Panc1 (cell line): ENCODE measurements around the gene ALOX12B. TPM values are rescaled to one million over a fixed set of nuclear protein-coding genes. Genes with fewer than 3 reads are reported as not detected.

Source experiments
- ATAC-seq: fragments of 200-7000 bp; cut with Tn5 transposase; 2 replicates; pipeline ENCODE4 v1.9.1; 2020; ENCODE audit warnings: mild to moderate bottlenecking, moderate library complexity
- BruUV-seq: library from RNA; stranded (reverse); fragments of 400-500 nt; replicated peaks from 2 replicates; lab custom pipeline; 2021; lab: Mats Ljungman, UMichigan
- CTCF ChIA-PET: fragments of 300-600 bp; sonication (Branson Sonifier 250); formaldehyde crosslinking; loops from one replicate; lab custom pipeline; 2022; ENCODE audit warnings: antibody characterized with exemption; lab: Charles Lee
- POLR2A ChIA-PET: fragments of 300-600 bp; sonication (Branson Sonifier 250); formaldehyde crosslinking; loops from one replicate; lab custom pipeline; 2022; ENCODE audit warnings: antibody characterized with exemption; lab: Charles Lee
- DNase-seq: peaks from one replicate; pipeline ENCODE4 v3.0.0-alpha.2; 2010; ENCODE audit warnings: low read depth, low spot score
- H3K27ac ChIP-seq: 2 replicates; pipeline ENCODE4 v1.5.1; 2011; ENCODE audit warnings: mild to moderate bottlenecking, low read length, inconsistent platforms
- H3K27me3 ChIP-seq: fragments of 200-500 bp; sonication (Bioruptor generic); 2 replicates; pipeline ENCODE4 v1.6.0; 2014; ENCODE audit warnings: low read length, inconsistent platforms; ENCODE audit not compliant: control insufficient read depth, insufficient read depth
- H3K36me3 ChIP-seq: fragments of 200-500 bp; sonication (Bioruptor generic); 2 replicates; pipeline ENCODE4 v1.5.1; 2014; ENCODE audit warnings: inconsistent platforms, mild to moderate bottlenecking, low read length, moderate library complexity; ENCODE audit not compliant: control insufficient read depth, insufficient read depth
- H3K4me1 ChIP-seq: 2 replicates; pipeline ENCODE4 v1.5.1; 2011; ENCODE audit warnings: inconsistent platforms, mild to moderate bottlenecking, low read length, moderate library complexity; ENCODE audit not compliant: control insufficient read depth, insufficient read depth
- H3K4me3 ChIP-seq, 2 experiments: 2 replicates each; pipeline ENCODE4 v1.5.1; 2011 to 2012; ENCODE audit warnings: low read depth in 2 of 2, low read length in 2 of 2, mild to moderate bottlenecking in 2 of 2, inconsistent platforms in 1 of 2, moderate library complexity in 1 of 2
- H3K9me3 ChIP-seq: fragments of 200-500 bp; sonication (Bioruptor generic); 2 replicates; pipeline ENCODE4 v1.5.1; 2014; ENCODE audit warnings: low read depth, mild to moderate bottlenecking, inconsistent platforms, low read length, moderate library complexity; ENCODE audit not compliant: control insufficient read depth, insufficient read depth
- CTCF ChIP-seq: fragments of 450-650 bp; IDR thresholded peaks from 2 replicates; pipeline ENCODE4 v1.5.1; 2017; ENCODE audit warnings: mild to moderate bottlenecking
- POLR2AphosphoS5 ChIP-seq: IDR thresholded peaks from 2 replicates; pipeline ENCODE4 v1.6.1; 2012; ENCODE audit warnings: mild to moderate bottlenecking, low read depth, low read length, moderate library complexity
- REST ChIP-seq, 2 experiments: IDR thresholded peaks; 2 replicates each; pipeline ENCODE4 v1.6.1; 2011 to 2012; ENCODE audit warnings: low read depth in 2 of 2, control low read depth in 1 of 2, low read length in 1 of 2, mild to moderate bottlenecking in 1 of 2, moderate library complexity in 1 of 2; ENCODE audit not compliant: insufficient read depth in 1 of 2
- SIN3A ChIP-seq: IDR thresholded peaks from 2 replicates; pipeline ENCODE4 v1.6.1; 2012; ENCODE audit warnings: low read depth, mild to moderate bottlenecking, low read length, moderate library complexity, borderline replicate concordance; ENCODE audit not compliant: insufficient read depth
- TCF7L2 ChIP-seq: IDR thresholded peaks from 2 replicates; pipeline ENCODE4 v1.6.1; 2011; ENCODE audit warnings: mild to moderate bottlenecking, low read depth, low read length, inconsistent platforms
- in situ Hi-C: cut with HindIII; loops from 2 replicates; pipeline ENCODE4 v1.10.0; 2016; ENCODE audit warnings: low sequenced_read_pairs, low pct_unique_long_range_greater_than_20kb
- intact Hi-C: fragments of 100-400 bp; cut with micrococcal nuclease; formaldehyde crosslinking; loops from one replicate; pipeline ENCODE4 v1.10.0; 2022; ENCODE audit not compliant: unreplicated experiment
- total RNA-seq: library from RNA; stranded (reverse); gene quantifications from one replicate; pipeline ENCODE4 v1.2.1, GENCODE V29; 2021; ENCODE audit not compliant: unreplicated experiment

Gene ALOX12B
- total RNA-seq, 1 experiment from 2014 or later, result not detected

DNA sequence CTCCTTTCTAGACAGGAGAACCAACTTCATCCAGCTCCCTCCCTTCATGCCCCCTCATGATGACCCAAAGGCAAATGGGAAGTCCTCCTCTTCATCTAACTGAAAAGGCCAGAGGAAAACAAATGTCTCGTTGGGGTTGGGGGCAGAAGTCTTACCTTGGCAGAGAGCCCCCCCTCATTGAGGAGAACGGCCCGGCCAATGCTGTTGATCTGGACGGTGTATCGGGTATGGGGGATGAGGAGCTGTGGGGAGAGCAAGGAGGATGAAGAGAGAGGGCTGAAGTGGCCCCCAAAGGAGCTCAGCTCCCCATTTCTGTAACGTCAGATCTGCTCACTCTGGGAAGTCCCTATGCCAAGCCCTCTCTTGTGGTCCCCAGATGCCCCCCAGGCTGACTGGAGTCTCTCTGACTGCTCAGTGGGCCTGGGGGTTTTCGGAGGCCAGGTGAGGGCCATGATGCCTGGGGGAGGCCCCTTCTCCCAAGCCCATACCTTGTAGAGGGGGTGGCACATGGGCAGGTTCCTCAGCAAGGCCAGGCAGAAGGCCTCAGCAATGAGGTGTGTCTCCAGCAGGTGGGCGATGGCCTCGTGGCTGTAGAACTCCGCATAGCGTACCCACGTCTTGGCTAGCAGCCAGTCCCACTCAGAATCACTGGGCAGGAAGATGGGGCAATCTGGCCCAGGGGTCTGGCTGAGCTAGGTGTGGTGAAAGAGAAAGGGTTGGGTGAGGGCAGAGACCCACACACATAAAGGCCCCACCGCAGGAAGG lies 10.8 kb downstream of the ALOX12B start:
- in situ Hi-C loops (no loop called here), intact Hi-C loops (no loop called here)
- no peak for DNase-seq
- POLR2A ChIA-PET, result no interaction called here
- Histone ChIP-seq H3K4me1 (peaks cover 5% of the 10 kb centered on the region; the same call in 1 of the 2 replicates), H3K27ac (no peak overlapping the region), H3K4me3 (no peak overlapping the region), H3K9me3 (no peaks in the 10 kb centered on the region), H3K27me3 (no peaks in the 10 kb centered on the region; the same call in 1 of the 2 replicates), H3K36me3 (no peaks in the 10 kb centered on the region; the same call in 1 of the 2 replicates)
- ATAC-seq, result no peak
- CTCF ChIA-PET, result interaction anchor here (0.6 to 1.3 kb wide), 2 partner anchors 18 to 42 kb away, joined by 3 to 6 read pairs; partner anchors contain the start of gene ALOXE3
- TF ChIP-seq POLR2AphosphoS5 (no peak), REST (IDR thresholded peaks at IDR 0.05; ENCODE audit: insufficient read depth in 1 of 2, low read depth in 2 of 2, low read length in 1 of 2) (no peak), TCF7L2 (no peak), SIN3A (no peak), CTCF (no peak)
- BruUV-seq, result no TSS peak

- ATAC-seq, result no peak
- Histone ChIP-seq H3K4me1 (peaks cover 5% of the 10 kb centered on the region; the same call in 1 of the 2 replicates), H3K27me3 (no peaks in the 10 kb centered on the region; the same call in 1 of the 2 replicates), H3K27ac (no peak overlapping the region), H3K4me3 (no peak overlapping the region), H3K9me3 (no peaks in the 10 kb centered on the region), H3K36me3 (no peaks in the 10 kb centered on the region; the same call in 1 of the 2 replicates)
- POLR2A ChIA-PET, result no interaction called here
- no peak for DNase-seq
- BruUV-seq, result no TSS peak
- CTCF ChIA-PET, result interaction anchor here (1.3 kb wide), 1 partner anchor 43 kb away, joined by 3 read pairs; the partner anchor contains the start of gene ALOXE3
- TF ChIP-seq TCF7L2, result no peak
- TF ChIP-seq CTCF, result no peak
- TF ChIP-seq POLR2AphosphoS5, result no peak
- intact Hi-C loops, result no loop called here
- in situ Hi-C loops, result no loop called here
These were observed 11.8 kb downstream of the ALOX12B start for GRCh38 chr17:8075574-8076342.
